ENCODE measurements around the gene SCML1. TPM values are rescaled to one million over a fixed set of nuclear protein-coding genes. Genes with fewer than 3 reads are reported as not detected.

SCML1 gene
- total RNA-seq, 1 experiment from 2014 or later: 2.7 TPM

DNA sequence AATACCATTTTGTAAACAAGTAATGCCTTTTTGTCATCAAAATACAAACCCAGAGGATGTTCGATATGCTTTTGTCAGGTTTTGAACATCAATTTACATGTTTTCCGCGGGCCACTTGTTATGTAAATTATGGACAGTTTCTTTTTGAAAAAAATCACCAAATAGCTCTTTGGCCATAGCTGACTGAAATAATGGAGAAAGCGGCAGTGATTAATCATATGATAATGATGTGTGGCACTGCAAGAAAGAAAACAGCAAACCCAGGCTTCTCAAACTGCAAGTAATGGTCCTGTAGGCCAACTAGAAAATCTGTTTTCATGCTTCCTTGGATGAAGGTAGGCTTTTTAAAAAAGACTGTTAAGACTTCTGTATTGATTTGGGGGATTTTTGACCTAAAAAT lies 15.6 kb upstream of the SCML1 start:
- no peak overlapping the region for H3K4me2 ChIP-seq (ENCODE audit: low read length)
- no peaks in the 10 kb centered on the region for H3K79me2 ChIP-seq (ENCODE audit: insufficient read depth, low read length)
- no peaks in the 10 kb centered on the region for H3K36me3 ChIP-seq (ENCODE audit: control insufficient read depth in 1 of 2, insufficient read depth in 2 of 2, low read length in 2 of 2)
- no peak overlapping the region for H3K9ac ChIP-seq (ENCODE audit: low read length)
- H4K20me1 ChIP-seq (ENCODE audit: insufficient read depth): no peaks in the 10 kb centered on the region
- BruUV-seq (replicated peaks): no TSS peak
- TF ChIP-seq YY1 (IDR thresholded peaks at IDR 0.05; ENCODE audit: extremely low read depth, insufficient replicate concordance, low read depth, low read length) (no peak), CBX3 (IDR thresholded peaks at IDR 0.05; ENCODE audit: low read depth) (no peak), POLR2A (IDR thresholded peaks at IDR 0.05; ENCODE audit: borderline replicate concordance, extremely low read depth, insufficient read depth, insufficient read length) (no peak), ELF1 (IDR thresholded peaks at IDR 0.05; ENCODE audit: borderline replicate concordance, low read depth) (no peak), RAD21 (IDR thresholded peaks at IDR 0.05; ENCODE audit: low read depth) (no peak), FOSL1 (IDR thresholded peaks at IDR 0.05; ENCODE audit: low read depth) (no peak), EZH2 (IDR thresholded peaks at IDR 0.05) (no peak), POLR2AphosphoS5 (IDR thresholded peaks at IDR 0.05; ENCODE audit: low read depth, low read length) (no peak), EZH2phosphoT487 (IDR thresholded peaks at IDR 0.05; ENCODE audit: borderline replicate concordance) (no peak), ZFX (IDR thresholded peaks at IDR 0.05) (no peak)
- TF ChIP-seq, protein P1, sequence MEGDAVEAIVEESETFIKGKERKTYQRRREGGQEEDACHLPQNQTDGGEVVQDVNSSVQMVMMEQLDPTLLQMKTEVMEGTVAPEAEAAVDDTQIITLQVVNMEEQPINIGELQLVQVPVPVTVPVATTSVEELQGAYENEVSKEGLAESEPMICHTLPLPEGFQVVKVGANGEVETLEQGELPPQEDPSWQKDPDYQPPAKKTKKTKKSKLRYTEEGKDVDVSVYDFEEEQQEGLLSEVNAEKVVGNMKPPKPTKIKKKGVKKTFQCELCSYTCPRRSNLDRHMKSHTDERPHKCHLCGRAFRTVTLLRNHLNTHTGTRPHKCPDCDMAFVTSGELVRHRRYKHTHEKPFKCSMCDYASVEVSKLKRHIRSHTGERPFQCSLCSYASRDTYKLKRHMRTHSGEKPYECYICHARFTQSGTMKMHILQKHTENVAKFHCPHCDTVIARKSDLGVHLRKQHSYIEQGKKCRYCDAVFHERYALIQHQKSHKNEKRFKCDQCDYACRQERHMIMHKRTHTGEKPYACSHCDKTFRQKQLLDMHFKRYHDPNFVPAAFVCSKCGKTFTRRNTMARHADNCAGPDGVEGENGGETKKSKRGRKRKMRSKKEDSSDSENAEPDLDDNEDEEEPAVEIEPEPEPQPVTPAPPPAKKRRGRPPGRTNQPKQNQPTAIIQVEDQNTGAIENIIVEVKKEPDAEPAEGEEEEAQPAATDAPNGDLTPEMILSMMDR (IDR thresholded peaks at IDR 0.05 in 2 of 3, conservative IDR thresholded peaks at IDR 0.05 in 1 of 3; ENCODE audit: borderline replicate concordance in 1 of 3, insufficient read depth in 1 of 3, low read depth in 2 of 3, low read length in 2 of 3): no peak
- no peak for ATAC-seq
- H3K9me2 ChIP-seq (ENCODE audit: insufficient read depth): no peaks in the 10 kb centered on the region
- no peak overlapping the region for H2AFZ ChIP-seq (ENCODE audit: low read depth, low read length, poor library complexity, severe bottlenecking)
- intact Hi-C loops (cut with micrococcal nuclease): no loop called here
- DNase-seq (ENCODE audit: low read depth, low spot score): no peak
- CTCF ChIA-PET: no interaction called here
- no peak overlapping the region for H3K4me3 ChIP-seq (replicated peaks in 1 of 2; ENCODE audit: low read depth in 1 of 2, low read length in 2 of 2)
- POLR2A ChIA-PET: no interaction called here
- no peak overlapping the region for H3K27ac ChIP-seq (ENCODE audit: low read depth, low read length)
- no peaks in the 10 kb centered on the region for H3K4me1 ChIP-seq (ENCODE audit: control insufficient read depth in 1 of 2, insufficient read depth in 2 of 2, low read length in 2 of 2)
- RAD21 ChIA-PET (ENCODE audit: low non-redundant PET in 1 of 2, low total read pairs in 2 of 2, uncharacterized antibody in 2 of 2, unreplicated experiment in 2 of 2): no interaction called here
- no peaks in the 10 kb centered on the region for H3K27me3 ChIP-seq (ENCODE audit: insufficient read depth, low read length)
- H3K9me3 ChIP-seq (ENCODE audit: control insufficient read depth in 1 of 2, insufficient read depth in 1 of 2, low read depth in 1 of 2, low read length in 2 of 2): no peaks in the 10 kb centered on the region

Data from HCT116 (cell line).